GM18858 (cell line): Measurements from ENCODE around the gene SPIB.
"Not testable (repeated sequence)": the region's sequence is repeated elsewhere in the genome, so short reads cannot be mapped to it uniquely, and the experiment has no call there.

Experiments used
- ATAC-seq: cut with Tn5 transposase; IDR thresholded peaks from one replicate; pipeline ENCODE4 v1.9.1; 2021; ENCODE audit not compliant: unreplicated experiment

Gene SPIB

GRCh38 chr19:50435221-50435620 lies 16.5 kb downstream of the SPIB start:
- ATAC-seq: no peak

GRCh38 chr19:50435627-50436026 lies 16.9 kb downstream of the SPIB start:
- no peak for ATAC-seq

- ATAC-seq: no peak
Observed at GRCh38 chr19:50437862-50438449, 19.2 kb downstream of the SPIB start.

DNA sequence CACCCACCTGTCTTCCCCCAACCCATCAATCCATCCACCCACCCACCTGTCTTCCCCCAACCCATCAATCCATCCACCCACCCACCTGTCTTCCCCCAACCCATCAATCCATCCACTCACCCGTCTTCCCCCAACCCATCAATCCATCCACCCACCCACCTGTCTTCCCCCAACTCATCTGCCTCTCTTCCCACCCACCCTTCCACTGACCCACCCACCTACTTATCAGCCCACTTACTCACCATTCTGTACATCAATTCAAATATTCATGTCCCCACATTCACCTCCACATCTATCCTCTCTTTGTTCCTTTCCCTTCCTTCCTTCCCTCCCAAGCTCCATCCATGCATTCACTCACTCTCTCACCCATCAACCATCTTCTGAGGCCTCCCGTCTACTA lies 20.4 kb downstream of the SPIB start:
- ATAC-seq: not testable (repeated sequence)

DNA sequence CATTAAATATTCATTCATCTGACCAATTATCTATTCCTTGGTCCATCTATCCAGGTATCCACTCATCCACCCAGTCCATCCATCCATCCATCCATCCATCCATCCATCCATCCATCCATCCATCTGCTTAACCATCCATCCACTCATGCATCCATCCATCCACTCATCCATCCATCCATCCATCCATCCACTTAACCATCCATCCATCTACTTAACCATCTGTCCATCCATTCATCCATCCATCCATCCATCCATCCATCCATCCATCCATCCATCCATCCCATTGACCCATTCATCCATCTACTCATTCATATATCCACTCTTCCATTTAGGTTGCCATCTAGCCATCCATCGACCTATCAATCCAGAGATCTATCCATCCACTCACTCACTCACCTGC lies 25.3 kb downstream of the SPIB start:
- no peak for ATAC-seq

DNA sequence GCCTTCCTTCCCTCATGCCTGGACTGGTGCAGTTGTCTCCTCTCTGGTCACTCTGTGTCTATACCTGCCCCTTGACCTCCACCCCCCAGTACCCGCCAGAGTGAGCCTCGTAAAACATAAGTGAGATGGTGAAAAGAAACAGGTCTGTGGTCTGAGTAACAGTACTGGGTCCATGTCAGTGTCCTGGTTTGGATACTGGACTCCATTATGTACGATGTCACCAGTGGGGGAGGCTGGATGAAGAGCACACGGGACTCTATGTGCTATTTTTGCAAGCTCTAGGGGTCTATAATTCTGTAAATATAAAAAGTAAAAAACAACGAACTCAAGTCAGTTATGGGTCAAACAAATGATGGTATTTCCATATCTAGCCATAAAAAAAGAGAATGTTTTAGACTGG lies 28.3 kb downstream of the SPIB start:
- no peak for ATAC-seq

DNA sequence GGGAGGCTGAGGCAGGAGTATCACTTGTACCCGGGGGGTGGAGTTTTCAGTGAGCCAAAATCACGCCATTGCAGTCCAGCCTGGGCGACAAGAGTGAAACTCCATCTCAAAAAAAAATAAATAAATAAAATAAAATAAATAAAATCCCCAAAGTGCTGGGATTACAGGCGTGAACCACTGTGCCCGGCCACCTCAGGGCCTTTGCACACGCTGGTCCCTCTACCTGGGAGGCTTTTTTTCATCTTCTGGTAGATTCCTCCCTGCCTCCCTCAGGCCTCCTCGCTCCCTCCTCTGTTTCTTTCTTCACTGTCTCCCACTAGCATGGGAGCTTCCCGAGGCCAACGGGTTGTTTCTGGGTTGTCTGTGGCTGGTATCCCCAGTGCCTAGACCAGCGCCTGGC lies 29.0 kb downstream of the SPIB start:
- ATAC-seq: no peak

DNA sequence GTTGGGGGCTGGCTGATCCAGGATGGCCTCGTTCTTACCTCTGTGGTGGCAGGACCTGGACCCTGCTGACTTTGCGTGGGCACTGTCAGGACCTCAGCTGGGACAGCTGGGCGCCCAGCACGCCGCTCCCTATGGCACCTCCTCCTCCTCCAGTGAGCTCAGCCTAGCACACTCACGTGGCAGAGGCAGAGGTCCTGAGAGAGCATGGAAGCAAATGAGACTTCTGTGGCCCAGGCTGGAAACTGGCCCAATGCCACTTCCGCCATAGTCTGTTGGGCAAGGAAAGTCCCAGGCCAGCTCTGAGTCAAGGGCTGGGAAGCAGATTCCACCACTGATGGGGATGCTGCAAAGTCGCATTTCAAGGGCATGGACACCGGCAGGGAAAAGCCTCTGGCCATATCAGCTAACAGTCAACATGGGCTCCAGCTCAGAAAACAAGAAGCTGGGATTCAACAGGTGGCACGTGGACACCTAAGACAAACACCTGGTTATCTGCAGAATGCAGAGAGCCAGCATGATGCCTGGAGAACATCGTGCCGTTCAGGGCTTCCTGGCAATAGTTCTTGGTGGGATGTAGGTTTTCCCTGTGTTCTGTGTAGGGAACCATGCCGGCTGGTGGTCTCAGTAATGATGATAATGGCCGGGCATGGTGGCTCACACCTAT lies 30.6 kb downstream of the SPIB start:
- ATAC-seq: no peak

GRCh38 chr19:50450369-50451222 lies 31.9 kb downstream of the SPIB start:
- no peak for ATAC-seq

DNA sequence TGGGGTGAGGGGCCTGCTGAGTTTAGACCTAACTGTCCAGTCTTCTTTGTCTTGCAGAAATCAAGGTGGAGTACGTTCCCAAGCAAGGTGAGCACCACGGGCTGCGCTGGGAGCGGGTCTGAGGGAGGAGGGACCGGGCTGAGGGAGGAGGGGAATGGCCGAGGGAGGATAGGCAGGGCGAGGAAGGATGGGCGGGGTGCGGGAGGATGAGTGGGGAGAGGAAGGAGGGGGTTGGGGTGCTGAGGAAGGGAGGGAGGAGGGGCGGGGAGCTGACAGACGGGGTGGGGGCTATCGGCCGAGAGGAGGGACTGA lies 32.4 kb downstream of the SPIB start:
- no peak for ATAC-seq

- no peak for ATAC-seq
Observed at GRCh38 chr19:50453243-50453642, 34.5 kb downstream of the SPIB start.

DNA sequence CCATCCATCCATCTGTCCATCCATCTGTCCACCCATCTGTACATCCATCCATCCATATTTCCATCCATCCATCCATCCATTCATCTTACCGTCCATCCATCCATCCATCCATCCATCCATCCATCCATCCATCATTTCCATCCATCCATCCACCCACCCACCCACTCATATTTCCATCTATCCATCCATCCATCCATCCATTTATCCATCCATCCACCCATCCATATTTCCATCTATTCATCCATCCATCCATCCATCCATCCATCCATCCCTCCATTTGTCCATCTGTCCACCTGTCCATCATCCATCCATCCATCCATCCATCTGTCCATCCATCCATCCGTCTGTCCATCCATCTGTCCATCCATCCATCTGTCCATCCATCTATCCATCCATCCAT lies 37.3 kb downstream of the SPIB start:
- ATAC-seq: no peak

- ATAC-seq: no peak
Observed at GRCh38 chr19:50457300-50457699, 38.6 kb downstream of the SPIB start.

GRCh38 chr19:50458396-50459066 lies 39.8 kb downstream of the SPIB start:
- no peak for ATAC-seq

- ATAC-seq: no peak
Observed at GRCh38 chr19:50459067-50459456, 40.3 kb downstream of the SPIB start.

DNA sequence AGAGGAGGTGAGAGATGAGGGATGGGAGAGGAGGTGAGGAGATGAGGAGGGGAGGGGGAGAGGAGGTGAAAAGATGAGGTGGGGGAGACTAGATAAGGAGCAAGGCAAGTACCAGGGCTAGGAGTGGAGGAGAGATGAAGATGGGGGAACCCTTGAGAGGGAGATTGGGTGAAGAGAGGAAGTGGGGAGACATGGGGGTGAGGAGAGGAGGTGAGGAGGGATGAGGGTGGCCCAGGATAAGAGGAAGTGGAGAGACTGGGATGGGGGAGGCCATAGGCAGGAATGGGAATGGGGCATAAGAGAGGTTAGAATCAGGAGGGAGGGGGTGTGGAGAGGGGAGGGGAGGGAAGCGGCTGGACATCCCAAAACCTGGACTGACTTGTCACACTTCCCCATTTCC lies 40.9 kb downstream of the SPIB start:
- ATAC-seq: no peak

DNA sequence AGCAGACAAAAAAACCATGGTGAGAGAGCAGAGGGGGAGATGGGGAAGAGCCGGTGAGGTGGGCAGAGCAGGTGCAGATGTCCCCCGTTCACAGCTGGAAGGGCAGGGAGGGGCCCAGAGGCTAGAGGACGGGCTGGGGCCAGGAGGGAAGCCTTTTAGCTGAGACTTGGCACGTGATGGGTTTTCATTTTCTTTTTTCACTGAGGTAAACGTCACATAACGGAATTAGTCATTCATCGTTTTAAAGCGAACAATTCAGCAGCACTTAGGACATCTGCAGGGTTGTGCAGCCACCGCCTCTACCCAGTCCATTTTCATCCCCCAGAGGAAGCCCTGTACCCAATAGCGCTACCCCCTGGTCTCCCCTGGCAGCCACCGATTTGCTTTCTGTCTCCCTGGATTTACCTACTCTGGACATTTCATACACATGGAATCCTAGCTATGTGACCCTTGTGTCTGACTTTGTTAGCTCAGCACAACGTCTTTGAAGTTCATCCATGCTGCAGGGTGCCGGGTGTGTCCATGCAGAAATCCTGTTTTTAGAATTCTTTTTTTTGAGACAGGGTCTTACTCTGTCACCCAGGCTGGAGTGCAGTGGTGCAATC lies 41.5 kb downstream of the SPIB start:
- ATAC-seq: no peak

- no peak for ATAC-seq
Observed at GRCh38 chr19:50461066-50461875, 42.5 kb downstream of the SPIB start.

GRCh38 chr19:50462970-50463369 lies 44.2 kb downstream of the SPIB start:
- ATAC-seq: no peak

GRCh38 chr19:50464348-50464747 lies 45.6 kb downstream of the SPIB start:
- no peak for ATAC-seq

- ATAC-seq: no peak
Observed at GRCh38 chr19:50465000-50465399, 46.3 kb downstream of the SPIB start.
